ENCODE results near the gene DQX1.
A peak's percentile ranks its signal among the peaks of the same experiment; 100 is the strongest.

DQX1 gene

DNA sequence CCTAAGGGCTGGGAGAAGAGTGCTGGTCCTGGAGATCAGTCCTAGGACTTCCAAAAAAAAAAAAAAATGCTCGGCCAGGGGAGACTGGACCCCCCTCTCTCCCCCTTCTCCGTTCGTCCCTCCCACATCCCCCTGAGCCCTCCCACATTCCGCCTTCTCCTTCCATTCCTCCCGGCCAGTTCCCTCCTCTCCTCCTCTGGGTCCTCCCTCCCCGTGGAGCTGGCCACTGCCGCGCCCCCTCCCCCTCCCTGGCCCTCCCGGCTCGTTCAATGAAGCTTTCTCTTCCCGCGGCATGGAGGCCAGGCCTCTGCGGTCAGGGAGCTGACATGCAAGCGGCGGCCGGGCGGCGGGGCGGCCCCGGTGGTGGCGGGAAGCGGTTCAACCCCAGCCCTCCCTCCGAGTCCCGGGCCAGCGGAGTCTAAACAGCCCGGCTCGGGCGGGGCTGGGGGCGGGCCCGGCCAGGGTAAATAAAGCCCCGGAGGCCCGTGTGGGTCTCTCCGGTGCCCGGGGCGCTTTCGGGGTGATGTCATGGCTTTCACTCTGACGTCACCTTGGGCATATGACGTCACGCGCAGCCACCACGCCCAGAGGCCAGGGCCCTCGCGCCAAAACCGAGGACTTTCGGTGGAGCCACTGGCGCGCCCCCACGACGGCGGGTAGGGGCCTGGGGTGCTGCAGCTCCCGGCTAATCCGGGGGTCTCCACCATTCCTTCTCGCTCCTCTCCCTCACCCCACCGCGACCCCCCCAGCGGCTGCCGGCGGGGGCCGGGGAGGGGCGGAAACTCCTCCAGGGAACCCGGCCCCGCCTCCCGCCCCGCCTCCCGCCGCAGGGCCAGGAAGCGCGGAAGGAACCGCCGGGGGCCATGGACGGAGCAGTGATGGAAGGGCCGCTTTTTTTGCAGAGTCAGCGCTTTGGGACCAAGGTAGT lies 28.1 kb upstream of the DQX1 start, which contains the start of the genes DOK1 and LOXL3 (continued):
- TF ChIP-seq, protein P1, sequence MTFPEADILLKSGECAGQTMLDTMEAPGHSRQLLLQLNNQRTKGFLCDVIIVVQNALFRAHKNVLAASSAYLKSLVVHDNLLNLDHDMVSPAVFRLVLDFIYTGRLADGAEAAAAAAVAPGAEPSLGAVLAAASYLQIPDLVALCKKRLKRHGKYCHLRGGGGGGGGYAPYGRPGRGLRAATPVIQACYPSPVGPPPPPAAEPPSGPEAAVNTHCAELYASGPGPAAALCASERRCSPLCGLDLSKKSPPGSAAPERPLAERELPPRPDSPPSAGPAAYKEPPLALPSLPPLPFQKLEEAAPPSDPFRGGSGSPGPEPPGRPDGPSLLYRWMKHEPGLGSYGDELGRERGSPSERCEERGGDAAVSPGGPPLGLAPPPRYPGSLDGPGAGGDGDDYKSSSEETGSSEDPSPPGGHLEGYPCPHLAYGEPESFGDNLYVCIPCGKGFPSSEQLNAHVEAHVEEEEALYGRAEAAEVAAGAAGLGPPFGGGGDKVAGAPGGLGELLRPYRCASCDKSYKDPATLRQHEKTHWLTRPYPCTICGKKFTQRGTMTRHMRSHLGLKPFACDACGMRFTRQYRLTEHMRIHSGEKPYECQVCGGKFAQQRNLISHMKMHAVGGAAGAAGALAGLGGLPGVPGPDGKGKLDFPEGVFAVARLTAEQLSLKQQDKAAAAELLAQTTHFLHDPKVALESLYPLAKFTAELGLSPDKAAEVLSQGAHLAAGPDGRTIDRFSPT (tag by site-specific recombination; IDR thresholded peaks at IDR 0.05): no peak
- no peak for TF ChIP-seq ZNF768 (tag by site-specific recombination; IDR thresholded peaks at IDR 0.05)
- peak; percentile 75 for TF ChIP-seq EGR2 (tag by site-specific recombination; IDR thresholded peaks at IDR 0.05; ENCODE audit: low read depth)
- TF ChIP-seq, protein P2, sequence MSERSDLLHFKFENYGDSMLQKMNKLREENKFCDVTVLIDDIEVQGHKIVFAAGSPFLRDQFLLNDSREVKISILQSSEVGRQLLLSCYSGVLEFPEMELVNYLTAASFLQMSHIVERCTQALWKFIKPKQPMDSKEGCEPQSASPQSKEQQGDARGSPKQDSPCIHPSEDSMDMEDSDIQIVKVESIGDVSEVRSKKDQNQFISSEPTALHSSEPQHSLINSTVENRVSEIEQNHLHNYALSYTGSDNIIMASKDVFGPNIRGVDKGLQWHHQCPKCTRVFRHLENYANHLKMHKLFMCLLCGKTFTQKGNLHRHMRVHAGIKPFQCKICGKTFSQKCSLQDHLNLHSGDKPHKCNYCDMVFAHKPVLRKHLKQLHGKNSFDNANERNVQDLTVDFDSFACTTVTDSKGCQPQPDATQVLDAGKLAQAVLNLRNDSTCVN (tag by site-specific recombination; optimal IDR thresholded peaks at IDR 0.05): peak; percentile 16
- TF ChIP-seq, protein P3, sequence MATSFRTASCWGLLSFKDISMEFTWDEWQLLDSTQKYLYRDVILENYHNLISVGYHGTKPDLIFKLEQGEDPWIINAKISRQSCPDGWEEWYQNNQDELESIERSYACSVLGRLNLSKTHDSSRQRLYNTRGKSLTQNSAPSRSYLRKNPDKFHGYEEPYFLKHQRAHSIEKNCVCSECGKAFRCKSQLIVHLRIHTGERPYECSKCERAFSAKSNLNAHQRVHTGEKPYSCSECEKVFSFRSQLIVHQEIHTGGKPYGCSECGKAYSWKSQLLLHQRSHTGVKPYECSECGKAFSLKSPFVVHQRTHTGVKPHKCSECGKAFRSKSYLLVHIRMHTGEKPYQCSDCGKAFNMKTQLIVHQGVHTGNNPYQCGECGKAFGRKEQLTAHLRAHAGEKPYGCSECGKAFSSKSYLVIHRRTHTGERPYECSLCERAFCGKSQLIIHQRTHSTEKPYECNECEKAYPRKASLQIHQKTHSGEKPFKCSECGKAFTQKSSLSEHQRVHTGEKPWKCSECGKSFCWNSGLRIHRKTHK (tag by site-specific recombination; IDR thresholded peaks at IDR 0.05): no peak
- TF ChIP-seq ZFP41 (tag by site-specific recombination; IDR thresholded peaks at IDR 0.05; ENCODE audit: borderline replicate concordance): no peak
- TF ChIP-seq HOXC10 (CRISPR knock-in tag; IDR thresholded peaks at IDR 0.05): no peak
- no peak for TF ChIP-seq ZNF558 (tag by site-specific recombination; IDR thresholded peaks at IDR 0.05)
- TF ChIP-seq GLIS2 (tag by site-specific recombination; IDR thresholded peaks at IDR 0.05): peak; percentile 69
- TF ChIP-seq, protein P4, sequence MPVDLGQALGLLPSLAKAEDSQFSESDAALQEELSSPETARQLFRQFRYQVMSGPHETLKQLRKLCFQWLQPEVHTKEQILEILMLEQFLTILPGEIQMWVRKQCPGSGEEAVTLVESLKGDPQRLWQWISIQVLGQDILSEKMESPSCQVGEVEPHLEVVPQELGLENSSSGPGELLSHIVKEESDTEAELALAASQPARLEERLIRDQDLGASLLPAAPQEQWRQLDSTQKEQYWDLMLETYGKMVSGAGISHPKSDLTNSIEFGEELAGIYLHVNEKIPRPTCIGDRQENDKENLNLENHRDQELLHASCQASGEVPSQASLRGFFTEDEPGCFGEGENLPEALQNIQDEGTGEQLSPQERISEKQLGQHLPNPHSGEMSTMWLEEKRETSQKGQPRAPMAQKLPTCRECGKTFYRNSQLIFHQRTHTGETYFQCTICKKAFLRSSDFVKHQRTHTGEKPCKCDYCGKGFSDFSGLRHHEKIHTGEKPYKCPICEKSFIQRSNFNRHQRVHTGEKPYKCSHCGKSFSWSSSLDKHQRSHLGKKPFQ (tag by site-specific recombination; IDR thresholded peaks at IDR 0.05): no peak
- no peak for TF ChIP-seq ZFP3 (tag by site-specific recombination; IDR thresholded peaks at IDR 0.05; ENCODE audit: low read depth)
- TF ChIP-seq, protein P5, sequence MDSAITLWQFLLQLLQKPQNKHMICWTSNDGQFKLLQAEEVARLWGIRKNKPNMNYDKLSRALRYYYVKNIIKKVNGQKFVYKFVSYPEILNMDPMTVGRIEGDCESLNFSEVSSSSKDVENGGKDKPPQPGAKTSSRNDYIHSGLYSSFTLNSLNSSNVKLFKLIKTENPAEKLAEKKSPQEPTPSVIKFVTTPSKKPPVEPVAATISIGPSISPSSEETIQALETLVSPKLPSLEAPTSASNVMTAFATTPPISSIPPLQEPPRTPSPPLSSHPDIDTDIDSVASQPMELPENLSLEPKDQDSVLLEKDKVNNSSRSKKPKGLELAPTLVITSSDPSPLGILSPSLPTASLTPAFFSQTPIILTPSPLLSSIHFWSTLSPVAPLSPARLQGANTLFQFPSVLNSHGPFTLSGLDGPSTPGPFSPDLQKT (IDR thresholded peaks at IDR 0.05; ENCODE audit: borderline replicate concordance, low read depth, low read length): no peak
- TF ChIP-seq, protein P6, sequence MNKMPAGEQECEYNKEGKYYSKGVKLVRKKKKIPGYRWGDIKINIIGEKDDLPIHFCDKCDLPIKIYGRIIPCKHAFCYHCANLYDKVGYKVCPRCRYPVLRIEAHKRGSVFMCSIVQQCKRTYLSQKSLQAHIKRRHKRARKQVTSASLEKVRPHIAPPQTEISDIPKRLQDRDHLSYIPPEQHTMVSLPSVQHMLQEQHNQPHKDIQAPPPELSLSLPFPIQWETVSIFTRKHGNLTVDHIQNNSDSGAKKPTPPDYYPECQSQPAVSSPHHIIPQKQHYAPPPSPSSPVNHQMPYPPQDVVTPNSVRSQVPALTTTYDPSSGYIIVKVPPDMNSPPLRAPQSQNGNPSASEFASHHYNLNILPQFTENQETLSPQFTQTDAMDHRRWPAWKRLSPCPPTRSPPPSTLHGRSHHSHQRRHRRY (tag by site-specific recombination; IDR thresholded peaks at IDR 0.05): no peak
- 0 out of 2 replicates have a peak, but pooled peaks have one; percentile 19 for TF ChIP-seq ZNF600 (tag by site-specific recombination; IDR thresholded peaks at IDR 0.05)
- no peak for TF ChIP-seq ZNF426 (tag by site-specific recombination; IDR thresholded peaks at IDR 0.05)
- TF ChIP-seq ZFHX2 (tag by site-specific recombination; conservative IDR thresholded peaks at IDR 0.05): peak; percentile 90
- no peak for TF ChIP-seq ZNF626 (tag by site-specific recombination; IDR thresholded peaks at IDR 0.05)
- TF ChIP-seq, protein P7, sequence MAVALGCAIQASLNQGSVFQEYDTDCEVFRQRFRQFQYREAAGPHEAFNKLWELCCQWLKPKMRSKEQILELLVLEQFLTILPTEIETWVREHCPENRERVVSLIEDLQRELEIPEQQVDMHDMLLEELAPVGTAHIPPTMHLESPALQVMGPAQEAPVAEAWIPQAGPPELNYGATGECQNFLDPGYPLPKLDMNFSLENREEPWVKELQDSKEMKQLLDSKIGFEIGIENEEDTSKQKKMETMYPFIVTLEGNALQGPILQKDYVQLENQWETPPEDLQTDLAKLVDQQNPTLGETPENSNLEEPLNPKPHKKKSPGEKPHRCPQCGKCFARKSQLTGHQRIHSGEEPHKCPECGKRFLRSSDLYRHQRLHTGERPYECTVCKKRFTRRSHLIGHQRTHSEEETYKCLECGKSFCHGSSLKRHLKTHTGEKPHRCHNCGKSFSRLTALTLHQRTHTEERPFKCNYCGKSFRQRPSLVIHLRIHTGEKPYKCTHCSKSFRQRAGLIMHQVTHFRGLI (tag by site-specific recombination; IDR thresholded peaks at IDR 0.05): peak; percentile 59; the same call in 1 of the 2 replicates
- TF ChIP-seq ZNF184 (tag by site-specific recombination; IDR thresholded peaks at IDR 0.05): no peak
- TF ChIP-seq, protein P8, sequence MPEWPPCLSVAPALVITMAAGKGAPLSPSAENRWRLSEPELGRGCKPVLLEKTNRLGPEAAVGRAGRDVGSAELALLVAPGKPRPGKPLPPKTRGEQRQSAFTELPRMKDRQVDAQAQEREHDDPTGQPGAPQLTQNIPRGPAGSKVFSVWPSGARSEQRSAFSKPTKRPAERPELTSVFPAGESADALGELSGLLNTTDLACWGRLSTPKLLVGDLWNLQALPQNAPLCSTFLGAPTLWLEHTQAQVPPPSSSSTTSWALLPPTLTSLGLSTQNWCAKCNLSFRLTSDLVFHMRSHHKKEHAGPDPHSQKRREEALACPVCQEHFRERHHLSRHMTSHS (tag by site-specific recombination; IDR thresholded peaks at IDR 0.05): no peak
- TF ChIP-seq ZNF623 (tag by site-specific recombination; IDR thresholded peaks at IDR 0.05): no peak
- peak; percentile 48 for TF ChIP-seq ZIC2 (tag by site-specific recombination; IDR thresholded peaks at IDR 0.05)
- TF ChIP-seq, protein P9, sequence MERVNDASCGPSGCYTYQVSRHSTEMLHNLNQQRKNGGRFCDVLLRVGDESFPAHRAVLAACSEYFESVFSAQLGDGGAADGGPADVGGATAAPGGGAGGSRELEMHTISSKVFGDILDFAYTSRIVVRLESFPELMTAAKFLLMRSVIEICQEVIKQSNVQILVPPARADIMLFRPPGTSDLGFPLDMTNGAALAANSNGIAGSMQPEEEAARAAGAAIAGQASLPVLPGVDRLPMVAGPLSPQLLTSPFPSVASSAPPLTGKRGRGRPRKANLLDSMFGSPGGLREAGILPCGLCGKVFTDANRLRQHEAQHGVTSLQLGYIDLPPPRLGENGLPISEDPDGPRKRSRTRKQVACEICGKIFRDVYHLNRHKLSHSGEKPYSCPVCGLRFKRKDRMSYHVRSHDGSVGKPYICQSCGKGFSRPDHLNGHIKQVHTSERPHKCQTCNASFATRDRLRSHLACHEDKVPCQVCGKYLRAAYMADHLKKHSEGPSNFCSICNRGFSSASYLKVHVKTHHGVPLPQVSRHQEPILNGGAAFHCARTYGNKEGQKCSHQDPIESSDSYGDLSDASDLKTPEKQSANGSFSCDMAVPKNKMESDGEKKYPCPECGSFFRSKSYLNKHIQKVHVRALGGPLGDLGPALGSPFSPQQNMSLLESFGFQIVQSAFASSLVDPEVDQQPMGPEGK (tag by site-specific recombination; IDR thresholded peaks at IDR 0.05): peak; percentile 67
- TF ChIP-seq ZNF133 (tag by site-specific recombination; IDR thresholded peaks at IDR 0.05): no peak
